Stimulated activated naive CD8-positive, alpha-beta T cell treated with anti-CD3 and anti-CD28 coated beads, Interleukin-15, amount 100 ng/mL, for 72 hours (primary cell): ENCODE results near the gene DCAF4L1.

Experiments used
- ATAC-seq: fragments of 150-1000 bp; cut with Tn5 transposase; 2 replicates; pipeline ENCODE4 v1.10.0; 2021; ENCODE audit warnings: mild to moderate bottlenecking, moderate library complexity
- DNase-seq, 2 donors: peaks; one replicate each; pipeline ENCODE4 v3.0.0; 2021 to 2022
- H3K27ac Mint-ChIP-seq, 2 donors: one replicate each; pipeline ENCODE4 v1.8.0; 2022; ENCODE audit warnings: mild to moderate bottlenecking in 2 of 2, mixed read lengths in 2 of 2, moderate library complexity in 2 of 2
- H3K27me3 Mint-ChIP-seq: one replicate; pipeline ENCODE4 v1.8.0; 2022; ENCODE audit warnings: mixed read lengths
- H3K4me1 Mint-ChIP-seq: one replicate; pipeline ENCODE4 v1.8.0; 2022; ENCODE audit warnings: mild to moderate bottlenecking, mixed read lengths
- H3K4me3 Mint-ChIP-seq, 2 donors: one replicate each; pipeline ENCODE4 v1.8.0; 2022; ENCODE audit warnings: mild to moderate bottlenecking in 2 of 2, mixed read lengths in 2 of 2, moderate library complexity in 1 of 2
- H3K9me3 Mint-ChIP-seq, 2 donors: one replicate each; pipeline ENCODE4 v1.8.0; 2022; ENCODE audit warnings: mixed read lengths in 2 of 2

DCAF4L1 gene

GRCh38 chr4:41975341-41975740, 6.2 kb upstream of the DCAF4L1 start:
- H3K9me3 Mint-ChIP-seq = peaks cover 0 to 8% of the 10 kb centered on the region in 2 donors
- DNase-seq (no peak), ATAC-seq (no peak)
- H3K27ac Mint-ChIP-seq = no peak overlapping the region
- no peak overlapping the region for H3K4me3 Mint-ChIP-seq
- peaks cover 13% of the 10 kb centered on the region for H3K27me3 Mint-ChIP-seq
- peaks cover 6% of the 10 kb centered on the region for H3K4me1 Mint-ChIP-seq

- Mint-ChIP-seq H3K4me3 (no peak overlapping the region), H3K27ac (no peak overlapping the region), H3K27me3 (peaks cover 13% of the 10 kb centered on the region), H3K4me1 (peaks cover 6% of the 10 kb centered on the region), H3K9me3 (peaks cover 0 to 5% of the 10 kb centered on the region in 2 donors)
- no peak for ATAC-seq
- DNase-seq = no peak
These were observed 4.6 kb upstream of the DCAF4L1 start for GRCh38 chr4:41976775-41977516.

- peaks cover 13% of the 10 kb centered on the region for H3K27me3 Mint-ChIP-seq
- no peak overlapping the region for H3K4me3 Mint-ChIP-seq
- no peak overlapping the region for H3K27ac Mint-ChIP-seq
- no peak for ATAC-seq
- no peak for DNase-seq
- peaks cover 6% of the 10 kb centered on the region for H3K4me1 Mint-ChIP-seq
- no peaks in the 10 kb centered on the region for H3K9me3 Mint-ChIP-seq
These were observed 3.8 kb upstream of the DCAF4L1 start for GRCh38 chr4:41977709-41978108.

GRCh38 chr4:41982716-41983115, 1.2 kb downstream of the DCAF4L1 start:
- no peaks in the 10 kb centered on the region for H3K9me3 Mint-ChIP-seq
- H3K4me3 Mint-ChIP-seq = no peak overlapping the region
- no peak overlapping the region for H3K27ac Mint-ChIP-seq
- H3K4me1 Mint-ChIP-seq = no peaks in the 10 kb centered on the region
- peaks cover 5% of the 10 kb centered on the region for H3K27me3 Mint-ChIP-seq
- no peak for ATAC-seq
- DNase-seq = no peak

- no peak overlapping the region for H3K27ac Mint-ChIP-seq
- no peak overlapping the region for H3K4me3 Mint-ChIP-seq
- no peaks in the 10 kb centered on the region for H3K9me3 Mint-ChIP-seq
- no peaks in the 10 kb centered on the region for H3K4me1 Mint-ChIP-seq
- no peaks in the 10 kb centered on the region for H3K27me3 Mint-ChIP-seq
- no peak for ATAC-seq
- DNase-seq = no peak
These were observed 3.6 kb downstream of the DCAF4L1 start for GRCh38 chr4:41985151-41985550.

GRCh38 chr4:41989994-41990364, 8.4 kb downstream of the DCAF4L1 start:
- Mint-ChIP-seq H3K9me3 (no peaks in the 10 kb centered on the region), H3K4me3 (peak overlapping the region; percentile 96 to 97), H3K4me1 (peaks cover 13% of the 10 kb centered on the region), H3K27me3 (no peaks in the 10 kb centered on the region), H3K27ac (peak overlapping the region; percentile 94 to 97)
- ATAC-seq (peak; percentile 37), DNase-seq (no peak)

GRCh38 chr4:41990365-41991111, 9.0 kb downstream of the DCAF4L1 start, which contains the start of gene SLC30A9:
Gene SLC30A9, plus strand, starts transcription at chr4:41990530. Its CDS starts 122 bp downstream, at chr4:41990652.
- no peaks in the 10 kb centered on the region for H3K9me3 Mint-ChIP-seq
- peak; percentile 86 to 92 for DNase-seq
- H3K4me3 Mint-ChIP-seq = peak within 1 kb of the TSS; percentile 96 to 97
- ATAC-seq = peak; percentile 98
- no peaks in the 10 kb centered on the region for H3K27me3 Mint-ChIP-seq
- peak within 1 kb of the TSS; percentile 95 to 97 for H3K27ac Mint-ChIP-seq
- peaks cover 13% of the 10 kb centered on the region for H3K4me1 Mint-ChIP-seq

GRCh38 chr4:41991916-41992767, 10.6 kb downstream of the DCAF4L1 start:
- peak overlapping the region; percentile 42 to 96 for H3K4me3 Mint-ChIP-seq

GRCh38 chr4:41992967-41993857, 11.7 kb downstream of the DCAF4L1 start:
- no peak overlapping the region for H3K4me3 Mint-ChIP-seq

More at GRCh38 chr4:41991916-41992767, 10.6 kb downstream of the DCAF4L1 start:
- Mint-ChIP-seq H3K27ac (peak overlapping the region in 1 of 2 donors; percentile 12), H3K9me3 (no peaks in the 10 kb centered on the region), H3K4me1 (peaks cover 13% of the 10 kb centered on the region), H3K27me3 (no peaks in the 10 kb centered on the region)
- no peak for ATAC-seq
- no peak for DNase-seq

GRCh38 chr4:41994461-41994985, 13.0 kb downstream of the DCAF4L1 start:
- Mint-ChIP-seq H3K27ac (no peak overlapping the region), H3K4me1 (peaks cover 13% of the 10 kb centered on the region), H3K4me3 (no peak overlapping the region), H3K9me3 (no peaks in the 10 kb centered on the region), H3K27me3 (no peaks in the 10 kb centered on the region)
- ATAC-seq = no peak
- no peak for DNase-seq

More at GRCh38 chr4:41992967-41993857, 11.7 kb downstream of the DCAF4L1 start:
- DNase-seq = no peak
- no peaks in the 10 kb centered on the region for H3K9me3 Mint-ChIP-seq
- H3K4me1 Mint-ChIP-seq = peaks cover 13% of the 10 kb centered on the region
- no peaks in the 10 kb centered on the region for H3K27me3 Mint-ChIP-seq
- ATAC-seq = no peak
- no peak overlapping the region for H3K27ac Mint-ChIP-seq

GRCh38 chr4:41998019-41998418, 16.5 kb downstream of the DCAF4L1 start:
- DNase-seq = no peak
- no peak overlapping the region for H3K4me3 Mint-ChIP-seq
- no peaks in the 10 kb centered on the region for H3K27me3 Mint-ChIP-seq
- ATAC-seq = no peak
- H3K4me1 Mint-ChIP-seq = no peaks in the 10 kb centered on the region
- no peak overlapping the region for H3K27ac Mint-ChIP-seq
- H3K9me3 Mint-ChIP-seq = no peaks in the 10 kb centered on the region

- Mint-ChIP-seq H3K27ac (no peak overlapping the region), H3K4me1 (peaks cover 11% of the 10 kb centered on the region), H3K9me3 (no peaks in the 10 kb centered on the region), H3K4me3 (no peak overlapping the region), H3K27me3 (no peaks in the 10 kb centered on the region)
- no peak for ATAC-seq
- no peak for DNase-seq
These were observed 17.8 kb downstream of the DCAF4L1 start for GRCh38 chr4:41999321-41999720.

GRCh38 chr4:42008011-42008786, 26.6 kb downstream of the DCAF4L1 start:
- ATAC-seq = no peak
- Mint-ChIP-seq H3K4me3 (no peak overlapping the region), H3K27me3 (no peaks in the 10 kb centered on the region), H3K9me3 (peaks cover 0 to 7% of the 10 kb centered on the region in 2 donors), H3K27ac (peak overlapping the region in 1 of 2 donors; percentile 8), H3K4me1 (peaks cover 33% of the 10 kb centered on the region)
- DNase-seq = no peak

- ATAC-seq = no peak
- Mint-ChIP-seq H3K27me3 (no peaks in the 10 kb centered on the region), H3K9me3 (peaks cover 0 to 7% of the 10 kb centered on the region in 2 donors), H3K4me1 (peaks cover 17% of the 10 kb centered on the region), H3K27ac (no peak overlapping the region), H3K4me3 (no peak overlapping the region)
- no peak for DNase-seq
These were observed 33.9 kb downstream of the DCAF4L1 start for GRCh38 chr4:42015438-42015837.
